ENCODE measurements around the gene NR4A3.

Gene NR4A3

GRCh38 chr9:99885747-99886146 lies 64.1 kb downstream of the NR4A3 start:
- peak; percentile 7 for DNase-seq

GRCh38 chr9:99889120-99889519 lies 67.4 kb downstream of the NR4A3 start:
- no peak for DNase-seq

GRCh38 chr9:99894826-99895225 lies 73.1 kb downstream of the NR4A3 start:
- DNase-seq, result no peak

DNA sequence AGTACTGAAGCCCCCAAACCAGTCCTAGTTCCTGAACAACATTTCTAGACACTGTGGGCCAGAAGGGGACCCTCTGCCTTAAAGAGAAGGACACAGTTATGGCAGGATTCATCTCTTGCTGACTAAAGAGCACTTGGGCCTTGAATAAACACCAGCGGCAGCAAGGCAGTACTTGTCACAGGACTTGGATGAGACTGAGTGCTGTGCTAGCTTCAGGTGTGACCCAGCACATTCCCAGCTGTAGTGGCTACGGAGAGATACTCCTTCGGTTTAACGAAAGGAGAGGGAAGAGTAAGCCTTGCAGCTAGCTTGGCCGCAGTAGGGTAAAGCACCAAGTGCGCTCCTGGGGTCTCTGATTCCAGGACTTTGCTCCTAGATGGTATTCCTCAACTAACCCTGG lies 73.8 kb downstream of the NR4A3 start:
- DNase-seq, result no peak

DNA sequence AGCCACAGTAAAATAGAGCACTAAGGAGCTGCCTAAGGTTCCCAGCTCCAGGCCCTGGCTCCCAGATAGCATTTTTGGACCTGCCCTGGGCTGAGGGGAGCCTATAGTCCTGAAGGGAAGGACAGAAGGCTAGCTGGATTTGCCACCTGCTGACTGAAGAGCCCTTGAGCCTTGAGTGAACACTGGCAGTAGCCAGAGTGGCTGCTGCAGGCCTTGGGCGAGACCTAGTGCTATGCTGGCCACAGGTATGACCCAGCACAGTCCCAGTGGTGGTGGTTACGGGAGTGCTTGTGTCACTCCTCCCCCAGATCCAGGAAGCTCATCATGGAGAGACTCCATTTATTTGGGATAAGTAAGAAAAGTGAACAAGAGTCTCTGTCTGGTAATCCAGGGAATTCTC lies 74.4 kb downstream of the NR4A3 start:
- DNase-seq, result no peak

- DNase-seq, result no peak
These were observed 81.7 kb downstream of the NR4A3 start for GRCh38 chr9:99903393-99903792.

DNA sequence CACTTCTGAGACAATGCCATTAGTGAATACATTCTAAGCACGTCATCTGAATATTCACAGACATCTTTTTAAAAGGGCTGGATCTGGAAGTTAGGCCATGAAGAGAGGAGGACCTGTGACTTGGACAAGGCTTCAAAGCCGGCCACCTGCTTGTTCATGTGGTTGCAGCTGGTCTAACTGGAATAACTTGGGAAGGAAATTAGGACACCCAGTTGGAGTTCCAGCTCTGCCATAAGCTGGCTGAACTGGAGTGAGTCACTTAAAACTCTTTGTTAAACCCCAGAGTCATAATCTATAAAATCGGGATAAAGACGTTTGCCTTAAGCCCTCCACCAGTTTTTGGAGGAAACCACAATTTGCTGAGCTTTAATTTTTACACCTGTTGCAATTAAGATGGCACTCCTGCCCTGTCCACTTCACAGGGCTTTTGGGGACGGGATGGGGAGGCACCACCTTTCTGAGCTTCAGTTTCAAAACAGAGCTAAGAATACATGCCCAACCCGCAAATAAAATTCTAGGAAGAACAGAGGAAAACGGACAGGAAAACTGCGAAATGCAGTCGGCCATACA lies 84.2 kb downstream of the NR4A3 start:
- DNase-seq, result no peak

- DNase-seq, result peak; percentile 79
These were observed 84.9 kb downstream of the NR4A3 start, which contains the start of gene STX17 for GRCh38 chr9:99906403-99907207. Gene STX17, plus strand, starts transcription at chr9:99906654. Its CDS starts 8,586 bp downstream, at chr9:99915240.

DNA sequence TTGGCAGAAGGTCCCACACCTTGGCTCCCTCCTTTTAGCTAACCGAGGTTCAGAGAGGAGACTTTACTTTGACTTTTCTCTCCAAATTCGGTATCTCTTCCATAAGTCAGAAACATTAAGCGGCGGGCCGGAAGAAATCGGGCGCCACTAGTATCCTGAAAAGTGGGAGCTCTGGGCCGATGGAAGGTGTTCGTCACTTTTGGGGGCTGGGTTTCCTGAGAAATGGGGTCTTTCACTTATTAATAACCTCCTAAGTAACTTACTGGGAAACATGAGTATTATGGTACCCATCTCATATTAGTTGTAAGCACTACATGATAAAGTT lies 85.5 kb downstream of the NR4A3 start:
- DNase-seq, result no peak

DNA sequence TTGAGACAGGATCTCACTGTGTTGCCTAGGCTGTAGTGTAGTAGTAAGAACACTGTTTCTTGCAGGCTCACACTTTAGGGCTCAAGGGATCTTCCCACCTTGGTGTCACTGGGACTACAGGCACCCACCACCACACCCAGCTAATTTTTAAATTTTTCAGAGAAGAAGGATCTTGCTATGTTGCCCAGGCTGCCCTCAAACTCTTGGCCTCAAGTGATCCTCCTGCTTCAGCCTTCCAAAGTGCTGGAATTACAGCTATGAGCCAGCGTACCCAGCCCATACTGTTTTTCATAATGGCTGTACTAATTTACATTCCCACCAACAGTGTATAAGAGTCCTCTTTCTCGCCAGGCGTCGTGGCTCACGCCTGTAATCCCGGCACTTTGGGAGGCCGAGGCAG lies 89.9 kb downstream of the NR4A3 start:
- no peak for DNase-seq

Measured in GDM1 (cell line).